HFF-Myc (cell line): ENCODE results near the gene WDR37.

Experiments used
- DNase-seq: peaks from one replicate; pipeline ENCODE4 v3.0.0-alpha.2; 2011; ENCODE audit warnings: low read depth; ENCODE audit errors: extremely low read depth
- H3K4me3 ChIP-seq: replicated peaks from 2 replicates; pipeline ENCODE4 v1.5.1; 2011; ENCODE audit warnings: low read depth, mild to moderate bottlenecking, control low read depth, low read length
- TF ChIP-seq, protein P1 (sequence below): IDR thresholded peaks from 2 replicates; pipeline ENCODE4 v1.5.1; 2012; ENCODE audit warnings: mild to moderate bottlenecking, low read depth, low read length, control low read depth; ENCODE audit errors: missing control alignments

WDR37 gene

DNA sequence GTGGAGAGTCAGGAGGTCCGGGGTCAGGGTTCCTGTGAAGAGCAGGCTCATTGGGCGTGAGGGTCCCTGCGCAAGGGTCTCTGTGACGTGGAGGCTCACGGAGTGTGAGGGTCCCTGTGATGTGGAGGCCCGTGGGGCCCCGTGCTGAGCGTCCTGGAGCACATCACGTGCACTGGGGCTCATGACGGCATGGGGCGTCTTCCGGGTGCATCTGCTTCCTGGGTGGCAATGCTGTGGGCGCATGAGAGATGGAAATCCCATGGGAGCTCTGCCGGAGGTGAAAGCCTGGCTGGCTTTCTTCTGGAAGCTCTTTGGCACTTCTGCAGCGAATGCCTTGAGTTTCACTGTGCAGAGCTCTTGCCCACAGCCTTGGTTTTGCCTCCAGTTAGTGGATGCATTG lies 71.4 kb downstream of the WDR37 start:
- no peak for DNase-seq
- TF ChIP-seq, protein P1, sequence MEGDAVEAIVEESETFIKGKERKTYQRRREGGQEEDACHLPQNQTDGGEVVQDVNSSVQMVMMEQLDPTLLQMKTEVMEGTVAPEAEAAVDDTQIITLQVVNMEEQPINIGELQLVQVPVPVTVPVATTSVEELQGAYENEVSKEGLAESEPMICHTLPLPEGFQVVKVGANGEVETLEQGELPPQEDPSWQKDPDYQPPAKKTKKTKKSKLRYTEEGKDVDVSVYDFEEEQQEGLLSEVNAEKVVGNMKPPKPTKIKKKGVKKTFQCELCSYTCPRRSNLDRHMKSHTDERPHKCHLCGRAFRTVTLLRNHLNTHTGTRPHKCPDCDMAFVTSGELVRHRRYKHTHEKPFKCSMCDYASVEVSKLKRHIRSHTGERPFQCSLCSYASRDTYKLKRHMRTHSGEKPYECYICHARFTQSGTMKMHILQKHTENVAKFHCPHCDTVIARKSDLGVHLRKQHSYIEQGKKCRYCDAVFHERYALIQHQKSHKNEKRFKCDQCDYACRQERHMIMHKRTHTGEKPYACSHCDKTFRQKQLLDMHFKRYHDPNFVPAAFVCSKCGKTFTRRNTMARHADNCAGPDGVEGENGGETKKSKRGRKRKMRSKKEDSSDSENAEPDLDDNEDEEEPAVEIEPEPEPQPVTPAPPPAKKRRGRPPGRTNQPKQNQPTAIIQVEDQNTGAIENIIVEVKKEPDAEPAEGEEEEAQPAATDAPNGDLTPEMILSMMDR = no peak
- H3K4me3 ChIP-seq = no peak overlapping the region

GRCh38 chr10:1128115-1128514 lies 71.9 kb downstream of the WDR37 start:
- H3K4me3 ChIP-seq = no peak overlapping the region
- TF ChIP-seq, protein P1 = no peak
- no peak for DNase-seq

DNA sequence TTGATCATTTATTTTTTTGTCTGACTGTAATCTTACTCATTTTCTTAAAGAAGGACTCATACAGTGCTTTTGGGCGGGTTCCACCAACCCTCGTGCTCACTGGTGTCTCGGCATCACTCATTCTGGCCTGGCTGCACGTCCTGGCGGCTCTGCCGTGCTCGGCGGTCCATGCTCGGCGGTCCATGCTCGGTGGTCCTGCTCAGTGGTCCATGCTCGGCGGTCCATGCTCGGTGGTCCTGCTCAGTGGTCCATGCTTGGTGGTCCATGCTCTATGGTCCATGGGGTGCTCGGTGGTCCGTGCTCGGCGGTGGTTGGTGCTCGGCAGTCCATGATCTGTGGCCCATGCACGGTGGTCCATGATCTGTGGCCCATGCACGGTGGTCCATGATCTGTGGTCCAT lies 72.5 kb downstream of the WDR37 start:
- no peak for DNase-seq
- H3K4me3 ChIP-seq = no peak overlapping the region
- TF ChIP-seq, protein P1 = no peak

DNA sequence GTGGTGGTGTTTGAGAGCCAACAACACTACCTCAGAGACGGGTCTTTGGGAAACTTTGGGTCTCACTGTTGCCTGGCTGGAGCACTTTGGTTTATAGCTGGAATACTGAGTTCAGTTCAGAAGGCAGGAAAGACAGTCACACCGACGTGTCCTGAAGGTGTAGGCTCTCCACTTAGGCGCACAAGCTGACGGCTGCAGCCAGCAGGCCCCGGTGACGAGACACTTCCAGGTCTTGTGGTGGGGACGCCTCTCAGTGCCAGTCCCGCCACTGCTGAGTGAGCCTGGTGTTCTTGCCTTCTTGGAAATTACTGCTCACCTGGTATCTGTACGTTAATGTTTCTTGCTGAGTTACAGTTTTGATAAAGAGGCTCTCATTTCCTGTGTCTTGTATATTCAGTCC lies 74.0 kb downstream of the WDR37 start:
- TF ChIP-seq, protein P1 = no peak
- DNase-seq = no peak
- H3K4me3 ChIP-seq = no peak overlapping the region

DNA sequence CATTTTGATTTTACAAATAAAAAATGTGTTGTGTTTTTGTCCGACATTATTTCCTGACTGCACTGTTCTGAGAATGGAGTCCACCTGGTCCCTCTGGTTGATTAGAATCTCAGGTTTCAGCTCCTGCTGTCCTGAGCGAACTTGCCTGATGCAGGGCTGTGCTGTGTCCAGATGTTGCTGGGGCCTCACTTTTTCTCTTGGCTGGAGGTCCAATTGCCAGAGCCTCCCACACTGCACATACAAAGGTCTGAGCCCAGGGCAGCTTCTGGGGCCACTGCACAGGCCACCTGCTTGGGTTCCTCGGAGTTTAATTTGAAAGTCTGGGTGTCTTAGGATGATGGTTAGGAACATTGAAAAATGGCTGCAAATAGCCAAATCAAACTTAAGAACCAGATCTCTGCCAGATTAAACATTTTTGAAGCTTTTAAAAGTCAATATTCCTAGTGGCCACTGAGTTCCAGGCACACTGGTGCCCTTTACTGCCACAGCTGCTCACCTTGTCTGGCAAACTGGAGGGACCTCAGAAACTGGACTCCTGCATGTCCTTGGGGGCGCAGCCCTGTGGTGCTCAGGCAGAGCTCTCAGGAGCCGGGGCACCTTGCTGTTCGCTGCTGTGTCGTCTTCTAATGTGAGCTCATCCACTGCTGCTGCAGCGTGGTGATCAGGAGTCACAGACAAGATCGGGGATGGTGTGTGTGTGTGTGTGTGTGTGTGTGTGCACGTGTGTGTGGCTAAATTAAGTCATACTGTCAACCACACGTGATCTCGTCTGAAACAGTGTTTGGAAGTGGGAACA lies 75.0 kb downstream of the WDR37 start:
- DNase-seq = no peak
- TF ChIP-seq, protein P1 = no peak
- H3K4me3 ChIP-seq = no peak overlapping the region

DNA sequence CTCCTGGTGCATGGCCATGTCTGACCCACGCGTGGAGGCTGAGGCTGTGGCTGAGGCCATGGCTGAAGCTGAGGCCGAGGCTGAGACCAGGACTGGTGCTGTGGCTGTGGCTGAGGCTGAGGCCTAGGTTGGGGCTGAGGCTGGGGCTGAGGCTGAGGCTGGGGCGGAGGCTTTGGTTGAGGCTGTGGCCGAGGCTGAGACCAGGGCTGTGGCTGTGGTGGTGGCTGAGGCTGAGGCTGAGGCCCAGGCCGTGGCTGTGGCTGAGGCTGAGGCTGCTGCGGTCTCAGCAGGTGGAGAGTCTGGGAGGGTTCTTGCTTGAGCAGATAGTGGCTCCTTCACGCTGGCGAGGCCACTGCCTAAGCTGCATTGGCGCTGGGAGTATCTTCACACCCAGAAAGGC lies 76.4 kb downstream of the WDR37 start:
- H3K4me3 ChIP-seq = no peak overlapping the region
- TF ChIP-seq, protein P1 = no peak
- DNase-seq = no peak

- DNase-seq = no peak
- TF ChIP-seq, protein P1 = no peak
- H3K4me3 ChIP-seq = no peak overlapping the region
Observed at GRCh38 chr10:1133495-1134045, 77.4 kb downstream of the WDR37 start.
